ENCODE results near the gene ABCC5. TPM values are rescaled to one million over a fixed set of nuclear protein-coding genes. Genes with fewer than 3 reads are reported as not detected.

The ABCC5 gene
- total RNA-seq, 1 donor from 2014 or later: 44.1 TPM

GRCh38 chr3:183875411-183875810 lies 142.3 kb downstream of the ABCC5 start:
- intact Hi-C loops (cut with micrococcal nuclease): no loop called here
- DNase-seq (no peak), ATAC-seq (no peak)

GRCh38 chr3:183873914-183874313 lies 143.8 kb downstream of the ABCC5 start:
- DNase-seq: no peak
- intact Hi-C loops (cut with micrococcal nuclease): no loop called here
- no peak for ATAC-seq

DNA sequence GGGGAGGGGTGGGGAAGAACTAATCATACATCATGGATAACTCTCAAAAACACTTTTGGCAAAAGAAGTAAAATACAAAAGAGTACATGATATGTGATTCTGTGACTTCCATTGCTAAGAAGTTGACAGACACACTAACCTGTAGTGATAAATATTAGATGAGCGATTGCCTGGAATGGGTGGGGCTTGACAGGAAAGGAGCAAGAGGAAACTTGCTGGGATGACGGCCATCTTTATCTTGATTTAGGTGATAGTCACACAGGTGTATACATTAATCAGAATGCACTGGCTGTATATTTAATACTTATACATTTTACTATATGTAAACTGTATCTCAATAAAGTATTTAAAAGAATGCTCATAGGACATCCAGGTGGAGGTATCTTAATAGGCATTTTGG lies 146.1 kb downstream of the ABCC5 start:
- ATAC-seq (no peak), DNase-seq (no peak)
- intact Hi-C loops (cut with micrococcal nuclease): no loop called here

DNA sequence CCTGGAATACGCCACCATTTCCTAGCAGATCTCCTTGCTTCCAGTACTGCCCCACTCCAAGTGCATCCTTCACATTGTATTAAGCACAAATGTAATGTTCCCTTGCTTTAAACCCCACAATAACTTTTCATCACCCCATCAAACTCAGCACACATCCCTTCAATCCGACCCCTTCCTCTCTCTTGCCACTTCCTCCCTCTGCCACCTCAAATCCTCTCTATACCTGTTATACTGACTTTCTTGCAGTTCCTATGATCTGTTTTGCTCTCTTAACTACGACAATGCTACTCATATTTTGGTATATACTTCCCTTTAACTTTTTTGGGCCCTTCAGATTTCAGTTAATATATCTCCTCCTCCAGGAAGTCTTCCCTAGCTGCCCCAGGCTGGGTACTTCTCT lies 147.1 kb downstream of the ABCC5 start:
- no peak for ATAC-seq
- intact Hi-C loops (cut with micrococcal nuclease): no loop called here
- no peak for DNase-seq

Small RNA genes within 50 kb of the gene (microRNA-seq; reads per million reads assigned to microRNA genes)
- not detected for gene MIR4448 (ENCODE audit: borderline number of aligned reads)

Other genes with a start within 250 kb of the ABCC5 start
- 2.3 TPM for gene MAP6D1, start 192.3 kb downstream of the ABCC5 start, total RNA-seq
- gene PARL, start 133.0 kb downstream of the ABCC5 start, total RNA-seq: 58.0 TPM
- not detected for gene HTR3D, start 13.9 kb upstream of the ABCC5 start, total RNA-seq
- gene HTR3C, start 35.2 kb upstream of the ABCC5 start, total RNA-seq: not detected
- gene HTR3E, start 79.2 kb upstream of the ABCC5 start, total RNA-seq: not detected
- gene EIF2B5, start 117.5 kb upstream of the ABCC5 start, total RNA-seq: 33.1 TPM
- gene DVL3, start 137.5 kb upstream of the ABCC5 start, total RNA-seq: 76.8 TPM
- 318 TPM for gene AP2M1, start 157.0 kb upstream of the ABCC5 start, total RNA-seq
- gene ABCF3, start 168.3 kb upstream of the ABCC5 start, total RNA-seq: 75.6 TPM
- not detected for gene VWA5B2, start 211.7 kb upstream of the ABCC5 start, total RNA-seq
- 18.5 TPM for gene ALG3, start 231.1 kb upstream of the ABCC5 start, total RNA-seq
- 1.6 TPM for gene EEF1AKMT4, start 231.8 kb upstream of the ABCC5 start, total RNA-seq
- not detected for gene CAMK2N2, start 243.7 kb upstream of the ABCC5 start, total RNA-seq